Amygdala (tissue), 56 donors: ENCODE results near the gene SMYD3.
"Not testable (repeated sequence)": the region's sequence is repeated elsewhere in the genome, so short reads cannot be mapped to it uniquely, and the experiment has no call there.

Experiments used
- DNase-seq, 56 donors: peaks; one replicate each; lab custom pipeline; 2025; lab: John Stamatoyannopoulos, UW

The SMYD3 gene

DNA sequence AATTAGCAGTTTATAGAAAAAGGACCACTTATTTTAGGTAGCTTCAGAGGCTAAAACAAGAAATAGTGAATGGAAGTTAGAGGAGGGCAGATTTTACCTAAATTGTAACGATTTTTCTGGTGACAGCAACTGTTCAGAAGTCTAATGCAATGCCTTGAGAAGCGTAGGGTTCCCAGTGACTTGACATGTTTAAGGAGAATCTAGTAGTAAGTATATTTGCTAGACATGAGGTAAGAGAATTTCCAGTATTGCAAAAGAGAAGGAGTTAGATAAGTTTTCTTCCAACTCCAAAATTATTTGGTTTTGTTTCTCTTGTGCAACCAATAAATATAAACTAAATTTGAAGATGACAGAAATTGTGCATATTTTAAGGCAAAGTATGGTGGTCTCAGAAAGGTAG lies 140.0 kb downstream of the SMYD3 start:
- DNase-seq, result no peak

DNA sequence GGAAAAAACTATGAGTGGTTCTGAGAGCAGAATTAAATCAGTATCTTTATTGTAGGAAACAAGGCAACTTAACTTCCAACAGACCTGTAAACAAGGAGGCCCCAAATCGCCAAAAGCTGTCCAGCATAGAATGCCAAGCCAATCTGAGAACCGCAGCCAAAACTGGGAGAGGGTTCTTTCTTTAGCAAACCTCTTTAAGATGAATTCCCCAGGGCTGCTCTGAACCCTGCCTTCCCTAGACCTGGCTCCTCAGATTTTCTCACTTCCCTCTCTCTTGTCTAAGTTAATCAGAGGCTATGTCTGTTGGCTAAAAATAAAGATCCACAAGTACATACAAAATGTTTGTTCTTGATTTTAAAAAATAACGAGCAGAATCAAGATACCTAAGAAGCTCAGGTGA lies 141.4 kb downstream of the SMYD3 start:
- no peak for DNase-seq

- DNase-seq, result no peak
These were observed 142.6 kb downstream of the SMYD3 start for GRCh38 chr1:246364415-246364941.

GRCh38 chr1:246357014-246357598 lies 150.0 kb downstream of the SMYD3 start:
- not testable (repeated sequence) for DNase-seq

DNA sequence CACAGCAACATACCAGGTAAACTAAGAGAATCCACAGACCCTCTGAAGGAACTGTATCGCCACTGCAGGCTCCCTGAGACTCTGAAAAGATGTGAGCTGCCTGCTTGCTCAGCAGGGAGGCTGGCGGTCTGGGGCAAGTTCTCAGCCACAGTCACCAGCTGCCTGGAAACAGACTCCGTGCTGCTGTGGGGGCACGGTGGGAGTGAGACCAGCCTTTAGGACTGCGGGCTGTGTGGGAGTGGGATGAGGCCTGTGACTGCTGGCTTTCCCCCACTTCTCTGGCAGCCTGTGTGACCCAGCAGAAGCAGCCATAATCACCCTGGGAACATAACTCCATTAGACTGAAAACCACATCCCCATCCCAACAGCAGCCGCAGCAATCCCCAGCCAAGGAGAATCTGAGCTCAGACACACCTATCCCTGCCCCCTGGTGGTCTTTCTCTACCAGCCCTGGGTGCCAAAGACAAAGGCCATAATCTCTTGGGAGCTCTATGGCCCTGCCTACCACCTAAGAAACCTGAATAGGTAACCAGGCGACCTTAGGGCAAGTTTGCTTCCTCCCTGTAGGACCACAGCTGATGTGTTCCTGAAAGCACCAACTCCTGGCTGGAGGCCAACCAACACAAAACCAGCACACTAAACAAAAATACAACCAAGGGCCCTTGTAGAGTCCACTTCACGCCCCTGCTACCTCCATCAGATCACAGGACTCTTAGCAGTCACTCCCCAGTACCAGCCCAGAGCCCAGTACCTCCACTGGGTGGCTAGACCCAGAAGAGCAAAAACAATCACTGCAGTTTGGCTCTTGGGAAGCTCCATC lies 151.5 kb downstream of the SMYD3 start:
- DNase-seq, result no peak

DNA sequence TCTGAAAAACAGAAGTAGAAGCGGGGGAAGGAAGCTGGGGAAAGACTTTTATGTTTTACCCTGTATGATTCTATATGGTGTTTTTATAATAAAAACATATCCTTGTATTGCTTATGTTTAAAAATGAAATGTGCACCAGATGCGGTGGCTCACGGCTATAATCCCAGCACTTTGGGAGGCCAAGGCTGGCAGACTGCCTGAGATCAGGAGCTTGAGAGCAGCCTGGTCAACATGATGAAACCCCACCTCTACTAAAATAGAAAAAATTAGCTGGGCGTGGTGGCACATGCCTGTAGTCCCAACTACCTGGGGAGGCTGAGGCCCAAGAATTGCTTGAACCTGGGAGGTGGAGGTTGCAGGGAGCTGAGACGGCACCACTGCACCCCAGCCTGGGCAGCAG lies 155.4 kb downstream of the SMYD3 start:
- no peak for DNase-seq

- DNase-seq, result no peak
These were observed 156.3 kb downstream of the SMYD3 start for GRCh38 chr1:246350745-246351144.

GRCh38 chr1:246343937-246344336 lies 163.1 kb downstream of the SMYD3 start:
- DNase-seq, result no peak

DNA sequence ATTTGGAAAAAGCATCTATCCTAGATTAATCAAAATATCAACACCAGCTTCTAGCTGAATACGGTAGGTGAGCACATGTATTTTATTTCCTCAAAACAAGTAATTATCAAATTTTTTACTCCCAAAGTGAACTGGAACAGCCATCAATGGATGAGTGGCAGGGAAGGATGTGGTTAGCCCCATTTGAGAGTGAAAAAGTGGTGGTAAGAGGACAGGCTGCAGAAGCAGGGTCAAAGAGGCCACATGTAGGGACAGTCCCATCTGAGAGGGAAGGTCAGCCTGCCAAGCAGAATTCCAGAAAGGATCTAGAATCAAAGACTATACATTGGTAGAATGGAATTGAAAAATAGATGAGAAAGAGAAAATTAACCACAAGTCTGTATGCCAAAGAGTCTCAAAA lies 163.8 kb downstream of the SMYD3 start:
- DNase-seq, result no peak

GRCh38 chr1:246338546-246338945 lies 168.5 kb downstream of the SMYD3 start:
- no peak for DNase-seq

DNA sequence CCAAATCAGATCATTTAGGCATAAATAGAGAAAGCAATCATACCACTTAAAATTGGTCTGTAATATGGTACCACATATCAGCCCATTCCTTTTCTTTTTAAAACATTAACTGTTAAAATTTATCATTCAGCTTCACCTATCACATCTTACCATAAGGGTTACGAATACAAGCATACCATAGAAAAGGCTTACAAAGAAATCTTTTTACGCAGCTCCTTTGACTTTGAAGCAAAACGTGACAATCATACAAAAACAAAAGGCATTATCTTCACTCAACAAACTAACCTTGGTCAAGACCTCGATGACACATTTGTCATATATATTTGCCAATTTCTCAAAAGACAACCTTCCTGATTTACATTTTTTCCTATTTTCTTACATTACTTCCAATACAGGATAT lies 169.0 kb downstream of the SMYD3 start:
- no peak for DNase-seq

GRCh38 chr1:246335151-246335550 lies 171.9 kb downstream of the SMYD3 start:
- DNase-seq, result no peak

DNA sequence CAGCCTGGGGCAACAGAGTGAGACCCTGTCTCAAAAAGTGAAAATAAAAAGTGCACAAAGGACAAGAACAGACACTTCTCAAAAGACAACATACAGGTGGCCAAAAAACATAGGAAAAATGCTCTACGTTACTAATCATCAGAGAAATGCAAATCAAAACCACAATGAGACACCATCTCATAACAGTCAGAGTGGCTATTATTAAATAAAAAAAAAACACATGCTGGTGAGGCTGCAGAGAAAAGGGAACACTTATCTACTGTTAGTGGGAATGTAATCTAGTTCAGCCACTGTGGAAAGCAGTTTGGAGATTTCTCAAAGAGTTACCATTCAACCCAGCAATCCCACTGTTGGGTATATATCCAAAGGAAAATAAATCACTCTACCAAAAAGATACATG lies 173.2 kb downstream of the SMYD3 start:
- DNase-seq, result no peak

DNA sequence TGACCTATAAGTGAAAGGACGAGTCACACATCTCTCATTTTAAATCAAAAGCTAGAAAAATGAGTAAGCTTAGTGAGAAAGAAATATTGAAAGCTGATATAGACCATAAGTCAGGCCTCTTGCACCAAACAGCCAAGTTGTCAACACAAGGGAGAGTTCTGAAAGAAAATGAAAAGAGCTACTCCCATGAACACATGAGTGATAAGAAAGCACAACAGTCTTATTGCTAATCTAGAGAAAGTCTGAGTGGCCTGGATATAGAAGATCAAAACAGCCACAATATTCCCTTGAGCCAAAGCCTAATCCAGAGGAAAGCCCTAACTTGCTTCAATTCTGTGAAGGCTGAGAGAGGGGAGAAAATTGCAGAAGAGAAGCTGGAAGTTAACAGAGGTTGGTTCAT lies 175.0 kb downstream of the SMYD3 start:
- no peak for DNase-seq

DNA sequence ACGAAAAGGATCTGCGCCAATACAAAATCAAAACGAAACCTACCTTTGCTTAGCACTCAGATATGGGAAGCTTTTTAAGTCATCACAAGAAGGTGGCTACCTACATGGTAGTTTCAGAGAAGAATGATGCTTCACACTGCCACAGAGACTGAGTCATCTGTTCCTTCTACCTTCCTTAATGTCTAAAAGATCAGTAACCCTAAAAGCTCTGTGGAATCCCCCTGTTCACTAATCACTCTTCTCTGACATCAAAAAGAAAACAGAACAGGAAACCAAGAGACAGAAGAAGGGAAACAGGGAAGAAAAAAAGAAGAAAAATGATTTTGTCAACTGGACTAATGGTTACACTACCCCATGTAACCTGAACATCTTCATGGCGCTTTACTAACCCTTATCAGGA lies 177.2 kb downstream of the SMYD3 start:
- no peak for DNase-seq

GRCh38 chr1:246329292-246329691 lies 177.8 kb downstream of the SMYD3 start:
- DNase-seq, result not testable (repeated sequence)

DNA sequence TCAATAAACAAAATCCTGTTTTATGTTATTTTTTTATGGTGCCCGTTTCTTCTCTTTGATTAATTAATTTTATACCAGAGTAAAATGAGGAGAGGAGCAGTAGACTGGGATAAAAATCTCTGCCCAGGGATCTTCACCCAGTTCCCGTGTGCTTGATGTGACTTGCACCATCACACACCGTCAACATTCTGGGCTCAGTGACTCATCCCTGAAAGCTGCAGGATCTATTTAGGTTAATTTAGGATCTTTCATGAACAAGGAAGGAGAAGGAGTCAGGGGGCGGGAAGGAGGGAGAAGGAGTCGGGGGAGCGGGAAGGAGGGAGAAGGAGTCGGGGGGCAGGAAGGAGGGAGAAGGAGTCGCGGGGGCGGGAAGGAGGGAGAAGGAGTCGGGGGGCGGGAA lies 182.4 kb downstream of the SMYD3 start:
- DNase-seq, result no peak

GRCh38 chr1:246324033-246324432 lies 183.0 kb downstream of the SMYD3 start:
- DNase-seq, result not testable (repeated sequence)

DNA sequence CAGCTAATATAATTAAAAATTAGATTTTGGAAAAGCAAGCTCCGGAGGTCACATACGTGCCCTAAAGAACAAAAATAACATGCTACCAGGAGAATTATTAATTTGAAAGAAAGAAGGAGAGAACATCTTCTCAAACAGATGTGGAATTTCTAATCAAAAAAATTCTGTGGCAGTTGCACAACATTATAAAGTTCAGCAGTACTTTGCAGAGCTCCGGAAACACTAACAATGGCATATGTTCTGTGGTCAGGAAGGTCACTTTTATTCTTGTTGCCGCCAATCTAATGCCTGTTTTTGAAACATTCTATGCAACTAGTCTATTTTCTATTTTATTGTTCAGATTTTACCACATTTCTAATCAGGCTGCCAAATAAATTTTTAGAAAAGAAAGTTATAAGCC lies 186.8 kb downstream of the SMYD3 start:
- no peak for DNase-seq

GRCh38 chr1:246319083-246319714 lies 187.9 kb downstream of the SMYD3 start:
- no peak for DNase-seq

GRCh38 chr1:246318622-246319021 lies 188.5 kb downstream of the SMYD3 start:
- no peak for DNase-seq

GRCh38 chr1:246318036-246318359 lies 189.1 kb downstream of the SMYD3 start:
- DNase-seq, result no peak
